Right cardiac atrium (tissue), 5 donors: ENCODE measurements around the gene KRTAP19-1. TPM values are rescaled to one million over a fixed set of nuclear protein-coding genes. Genes with fewer than 3 reads are reported as not detected.

Experiments
- ATAC-seq, 2 donors: fragments of 200-7000 bp; cut with Tn5 transposase; one replicate each; pipeline versions ENCODE4 v1.8.0 to v1.9.1; 2020; ENCODE audit warnings: moderate library complexity in 2 of 2, mild to moderate bottlenecking in 1 of 2
- DNase-seq, 3 donors: peaks; one replicate each; pipeline ENCODE4 v3.0.0-alpha.2; 2020
- H3K27ac ChIP-seq: one replicate; pipeline ENCODE4 v1.5.1; 2013; ENCODE audit warnings: mild to moderate bottlenecking, low read length, control low read depth, moderate library complexity
- H3K27me3 ChIP-seq: one replicate; pipeline ENCODE4 v1.6.1; 2013; ENCODE audit not compliant: control insufficient read depth, insufficient read depth
- H3K4me1 ChIP-seq: one replicate; pipeline ENCODE4 v1.6.1; 2013; ENCODE audit warnings: low read length; ENCODE audit not compliant: control insufficient read depth, insufficient read depth
- H3K4me3 ChIP-seq: one replicate; pipeline ENCODE4 v1.5.1; 2013; ENCODE audit warnings: low read length, control low read depth
- H3K9me3 ChIP-seq: one replicate; pipeline ENCODE4 v1.6.1; 2013; ENCODE audit warnings: low read length; ENCODE audit not compliant: control insufficient read depth
- WGBS: extraction: QIAGEN DNeasy Blood & Tissue Kit; methylation state at CpG from one replicate; pipeline ENCODE4 v1.1.7; 2013; 5-methylcytosine and 5-hydroxymethylcytosine counted together
- intact Hi-C, 4 donors: fragments of 100-400 bp; cut with DNase I; formaldehyde crosslinking; loops; one replicate each; pipeline versions ENCODE4 v1.11.0 to v1.14.0; 2022 to 2023
- polyA plus RNA-seq: library from polyadenylated mRNA; stranded (reverse); fragments of 200-250 nt; gene quantifications from one replicate; pipeline ENCODE4 v1.2.3, GENCODE V29; 2013
- total RNA-seq, 4 donors: library from RNA; stranded (reverse); fragmentation: NEBNext Ultra II Directional; extraction: Animal tissue kit (Norgen Biotek cat#: 25700); gene quantifications; one replicate each; pipeline ENCODE4 v1.2.1, GENCODE V29; 2021
- donor health status: healthy with polysubstance abuse.
- donor health status: DM: no; HTN: yes; CAD: no.
- donor health status: DM: no; HTN: no; CAD: no.
- donor health status: DM: no; HTN: yes; CAD: no; lungs with severe emphysema.
- donor health status: DM: yes; HTN: yes; CAD: no.

The KRTAP19-1 gene
- total and polyA plus RNA-seq, 5 donors, result not detected

DNA sequence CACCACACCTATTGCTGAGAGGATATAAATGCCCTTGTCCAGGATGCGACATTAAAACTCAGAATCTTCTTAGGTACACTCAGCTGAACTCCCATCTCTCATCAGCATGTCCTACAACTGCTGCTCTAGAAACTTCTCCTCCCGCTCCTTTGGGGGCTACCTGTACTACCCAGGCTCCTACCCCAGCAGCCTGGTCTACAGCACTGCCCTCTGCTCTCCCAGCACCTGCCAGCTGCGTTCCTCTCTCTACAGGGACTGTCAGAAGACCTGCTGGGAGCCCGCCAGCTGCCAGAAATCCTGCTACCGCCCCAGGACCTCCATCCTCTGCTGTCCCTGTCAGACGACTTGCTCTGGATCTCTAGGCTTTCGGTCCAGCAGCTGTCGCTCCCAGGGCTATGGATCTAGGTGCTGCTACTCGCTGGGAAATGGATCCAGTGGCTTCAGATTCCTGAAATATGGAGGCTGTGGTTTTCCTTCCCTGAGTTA lies 50.0 kb downstream of the KRTAP19-1 start, which contains the start of gene KRTAP13-4:
Gene KRTAP13-4, plus strand, starts transcription at position 51 of the 486 bp plus-strand sequence. Its CDS starts 56 bp downstream, at position 107.
- H3K27me3 ChIP-seq, result no peaks in the 10 kb centered on the region
- WGBS, result 75% methylated on average over 9 of the region's 9 CpGs
- H3K9me3 ChIP-seq, result no peaks in the 10 kb centered on the region
- no peak within 1 kb of the TSS for H3K4me3 ChIP-seq
- H3K27ac ChIP-seq, result no peak within 1 kb of the TSS
- intact Hi-C loops, result loop anchor here in 3 of 4 donors (10.0 kb wide), 3 partner anchors 85 to 655 kb away; partner anchors contain the start of genes KRTAP23-1 (in 1 of the 3) and KRTAP27-1 (in 1 of the 3)
- DNase-seq (no peak), ATAC-seq (no peak)
- no peaks in the 10 kb centered on the region for H3K4me1 ChIP-seq

Other genes starting within 250 kb of the KRTAP19-1 start
- gene KRTAP24-1, start 197.4 kb downstream of the KRTAP19-1 start, total RNA-seq, result not detected
- not detected for gene KRTAP24-1, start 197.4 kb downstream of the KRTAP19-1 start, polyA plus RNA-seq
- gene KRTAP25-1, start 190.9 kb downstream of the KRTAP19-1 start, total RNA-seq, result not detected
- gene KRTAP25-1, start 190.9 kb downstream of the KRTAP19-1 start, polyA plus RNA-seq, result not detected
- gene KRTAP26-1, start 160.1 kb downstream of the KRTAP19-1 start, total RNA-seq, result not detected
- not detected for gene KRTAP26-1, start 160.1 kb downstream of the KRTAP19-1 start, polyA plus RNA-seq
- not detected for gene KRTAP27-1, start 142.7 kb downstream of the KRTAP19-1 start, total RNA-seq
- not detected for gene KRTAP27-1, start 142.7 kb downstream of the KRTAP19-1 start, polyA plus RNA-seq
- gene KRTAP23-1, start 131.8 kb downstream of the KRTAP19-1 start, total RNA-seq, result not detected
- not detected for gene KRTAP23-1, start 131.8 kb downstream of the KRTAP19-1 start, polyA plus RNA-seq
- gene KRTAP13-2, start 108.1 kb downstream of the KRTAP19-1 start, total RNA-seq, result not detected
- gene KRTAP13-2, start 108.1 kb downstream of the KRTAP19-1 start, polyA plus RNA-seq, result not detected
- gene KRTAP13-1, start 84.3 kb downstream of the KRTAP19-1 start, total RNA-seq, result not detected
- not detected for gene KRTAP13-1, start 84.3 kb downstream of the KRTAP19-1 start, polyA plus RNA-seq
- gene KRTAP13-3, start 54.4 kb downstream of the KRTAP19-1 start, total RNA-seq, result not detected
- gene KRTAP13-3, start 54.4 kb downstream of the KRTAP19-1 start, polyA plus RNA-seq, result not detected
- gene KRTAP13-4, start 50.1 kb downstream of the KRTAP19-1 start, total RNA-seq, result not detected
- not detected for gene KRTAP13-4, start 50.1 kb downstream of the KRTAP19-1 start, polyA plus RNA-seq
- not detected for gene KRTAP15-1, start 40.1 kb downstream of the KRTAP19-1 start, total RNA-seq
- not detected for gene KRTAP15-1, start 40.1 kb downstream of the KRTAP19-1 start, polyA plus RNA-seq
- gene KRTAP19-2, start 7.1 kb upstream of the KRTAP19-1 start, total RNA-seq, result not detected
- gene KRTAP19-2, start 7.1 kb upstream of the KRTAP19-1 start, polyA plus RNA-seq, result not detected
- gene KRTAP19-3, start 11.6 kb upstream of the KRTAP19-1 start, total RNA-seq, result not detected
- gene KRTAP19-3, start 11.6 kb upstream of the KRTAP19-1 start, polyA plus RNA-seq, result not detected
- gene KRTAP19-4, start 16.8 kb upstream of the KRTAP19-1 start, total RNA-seq, result not detected
- gene KRTAP19-4, start 16.8 kb upstream of the KRTAP19-1 start, polyA plus RNA-seq, result not detected
- not detected for gene KRTAP19-5, start 21.8 kb upstream of the KRTAP19-1 start, total RNA-seq
- gene KRTAP19-5, start 21.8 kb upstream of the KRTAP19-1 start, polyA plus RNA-seq, result not detected
- not detected for gene KRTAP19-6, start 61.5 kb upstream of the KRTAP19-1 start, total RNA-seq
- gene KRTAP19-6, start 61.5 kb upstream of the KRTAP19-1 start, polyA plus RNA-seq, result not detected
- gene KRTAP19-7, start 80.9 kb upstream of the KRTAP19-1 start, total RNA-seq, result not detected
- 0.52 TPM for gene KRTAP19-7, start 80.9 kb upstream of the KRTAP19-1 start, polyA plus RNA-seq
- not detected for gene KRTAP22-2, start 110.0 kb upstream of the KRTAP19-1 start, total RNA-seq
- not detected for gene KRTAP22-2, start 110.0 kb upstream of the KRTAP19-1 start, polyA plus RNA-seq
- gene KRTAP6-3, start 112.1 kb upstream of the KRTAP19-1 start, total RNA-seq, result not detected
- not detected for gene KRTAP6-3, start 112.1 kb upstream of the KRTAP19-1 start, polyA plus RNA-seq
- gene KRTAP6-2, start 118.5 kb upstream of the KRTAP19-1 start, total RNA-seq, result not detected
- not detected for gene KRTAP6-2, start 118.5 kb upstream of the KRTAP19-1 start, polyA plus RNA-seq
- gene KRTAP22-1, start 120.7 kb upstream of the KRTAP19-1 start, total RNA-seq, result not detected
- not detected for gene KRTAP22-1, start 120.7 kb upstream of the KRTAP19-1 start, polyA plus RNA-seq
- not detected for gene KRTAP6-1, start 133.6 kb upstream of the KRTAP19-1 start, total RNA-seq
- gene KRTAP6-1, start 133.6 kb upstream of the KRTAP19-1 start, polyA plus RNA-seq, result not detected
- not detected for gene KRTAP20-1, start 136.1 kb upstream of the KRTAP19-1 start, total RNA-seq
- gene KRTAP20-1, start 136.1 kb upstream of the KRTAP19-1 start, polyA plus RNA-seq, result not detected
- gene KRTAP20-4, start 140.3 kb upstream of the KRTAP19-1 start, total RNA-seq, result not detected
- not detected for gene KRTAP20-4, start 140.3 kb upstream of the KRTAP19-1 start, polyA plus RNA-seq
- not detected for gene KRTAP20-2, start 154.8 kb upstream of the KRTAP19-1 start, total RNA-seq
- gene KRTAP20-2, start 154.8 kb upstream of the KRTAP19-1 start, polyA plus RNA-seq, result not detected
- not detected for gene KRTAP20-3, start 162.5 kb upstream of the KRTAP19-1 start, total RNA-seq
- not detected for gene KRTAP20-3, start 162.5 kb upstream of the KRTAP19-1 start, polyA plus RNA-seq
- not detected for gene KRTAP21-3, start 238.4 kb upstream of the KRTAP19-1 start, total RNA-seq
- not detected for gene KRTAP21-3, start 238.4 kb upstream of the KRTAP19-1 start, polyA plus RNA-seq